Muscle layer of colon (tissue), 2 donors: ENCODE measurements around the gene SIGLEC6.

Source experiments
- H3K27ac ChIP-seq: one replicate; pipeline ENCODE4 v1.7.0; 2013; ENCODE audit warnings: low read depth, mild to moderate bottlenecking, low read length, moderate library complexity
- H3K27me3 ChIP-seq, 2 donors: one replicate each; pipeline ENCODE4 v1.7.0; 2013; ENCODE audit warnings: low read length in 2 of 2, mild to moderate bottlenecking in 2 of 2; ENCODE audit not compliant: insufficient read depth in 2 of 2, control insufficient read depth in 1 of 2
- H3K36me3 ChIP-seq: one replicate; pipeline ENCODE4 v1.7.0; 2013; ENCODE audit warnings: mild to moderate bottlenecking, low read length; ENCODE audit not compliant: insufficient read depth
- H3K4me1 ChIP-seq: one replicate; pipeline ENCODE4 v1.7.0; 2013; ENCODE audit warnings: mild to moderate bottlenecking, low read length; ENCODE audit not compliant: insufficient read depth
- H3K4me3 ChIP-seq, 2 donors: one replicate each; pipeline ENCODE4 v1.7.0; 2013; ENCODE audit warnings: low read length in 2 of 2, low read depth in 1 of 2, mild to moderate bottlenecking in 1 of 2, moderate library complexity in 1 of 2
- H3K9ac ChIP-seq: one replicate; pipeline ENCODE4 v1.7.0; 2013; ENCODE audit warnings: low read length
- H3K9me3 ChIP-seq: one replicate; pipeline ENCODE4 v1.7.0; 2013; ENCODE audit warnings: mild to moderate bottlenecking, low read length
- donor health status: abdominal sarcoma.
- donor health status: Adenocarcinoma of cecum.

The SIGLEC6 gene

GRCh38 chr19:51525651-51526050 lies 5.8 kb downstream of the SIGLEC6 start:
- Histone ChIP-seq H3K27me3 (peaks cover 0 to 3% of the 10 kb centered on the region in 2 donors), H3K9ac (no peak overlapping the region), H3K9me3 (no peaks in the 10 kb centered on the region)

DNA sequence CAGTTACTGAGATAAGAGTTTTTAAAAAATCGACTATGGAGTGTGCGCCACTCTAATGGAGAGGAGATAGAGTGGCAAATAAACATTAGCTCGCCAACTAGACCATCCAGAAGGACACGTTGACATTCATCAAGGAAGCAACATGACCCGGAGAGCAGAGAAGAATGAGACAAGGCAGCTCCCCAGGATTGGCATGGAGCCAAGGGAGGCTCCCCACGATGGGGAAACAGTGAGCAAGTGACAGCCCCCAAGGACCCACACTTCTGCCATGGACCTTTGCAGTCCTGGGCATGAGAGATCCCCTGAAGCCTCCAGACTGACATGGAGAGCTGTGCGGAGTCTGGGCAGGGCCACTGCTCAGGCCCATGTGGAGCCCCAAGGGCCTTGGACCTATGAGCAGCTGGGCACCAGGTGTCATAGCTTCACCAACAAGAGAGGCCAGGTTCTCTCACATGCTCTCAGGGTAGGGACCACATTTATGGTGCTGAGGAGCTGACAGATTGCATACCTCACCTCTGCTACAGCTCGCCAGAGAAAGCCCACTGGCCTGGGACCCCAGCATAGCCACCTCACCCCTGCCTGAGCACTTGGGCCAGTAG lies 6.7 kb downstream of the SIGLEC6 start:
- H3K36me3 ChIP-seq, result no peaks in the 10 kb centered on the region
- no peaks in the 10 kb centered on the region for H3K9me3 ChIP-seq
- H3K9ac ChIP-seq, result no peak overlapping the region
- no peak overlapping the region for H3K4me3 ChIP-seq
- peaks cover 0 to 3% of the 10 kb centered on the region in 2 donors for H3K27me3 ChIP-seq
- no peak overlapping the region for H3K27ac ChIP-seq
- no peaks in the 10 kb centered on the region for H3K4me1 ChIP-seq

More at GRCh38 chr19:51525651-51526050, 5.8 kb downstream of the SIGLEC6 start:
- no peak overlapping the region for H3K27ac ChIP-seq
- H3K4me3 ChIP-seq, result no peak overlapping the region
- no peaks in the 10 kb centered on the region for H3K4me1 ChIP-seq
- H3K36me3 ChIP-seq, result no peaks in the 10 kb centered on the region

DNA sequence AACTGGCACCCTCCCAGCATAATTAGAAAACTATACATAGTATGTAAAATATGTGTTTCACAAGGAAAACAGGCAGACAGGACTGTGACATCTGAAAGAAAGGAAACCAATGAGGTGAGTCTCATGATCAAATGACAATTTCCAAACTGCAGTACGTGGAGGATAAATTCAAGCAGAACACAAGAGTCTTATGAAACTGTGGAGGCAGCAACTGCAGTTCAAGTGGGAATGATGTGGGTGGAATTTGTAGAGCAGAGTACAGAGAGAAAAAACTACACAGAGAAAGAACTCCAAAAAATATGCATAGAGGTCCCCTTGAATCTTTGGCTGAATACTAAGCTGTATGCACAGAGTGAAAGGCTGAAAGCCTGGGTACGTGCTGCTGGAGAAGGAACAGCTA lies 9.7 kb downstream of the SIGLEC6 start:
- Histone ChIP-seq H3K4me3 (no peak overlapping the region), H3K27me3 (no peaks in the 10 kb centered on the region), H3K4me1 (no peaks in the 10 kb centered on the region), H3K9me3 (no peaks in the 10 kb centered on the region), H3K36me3 (no peaks in the 10 kb centered on the region), H3K9ac (no peak overlapping the region), H3K27ac (no peak overlapping the region)

DNA sequence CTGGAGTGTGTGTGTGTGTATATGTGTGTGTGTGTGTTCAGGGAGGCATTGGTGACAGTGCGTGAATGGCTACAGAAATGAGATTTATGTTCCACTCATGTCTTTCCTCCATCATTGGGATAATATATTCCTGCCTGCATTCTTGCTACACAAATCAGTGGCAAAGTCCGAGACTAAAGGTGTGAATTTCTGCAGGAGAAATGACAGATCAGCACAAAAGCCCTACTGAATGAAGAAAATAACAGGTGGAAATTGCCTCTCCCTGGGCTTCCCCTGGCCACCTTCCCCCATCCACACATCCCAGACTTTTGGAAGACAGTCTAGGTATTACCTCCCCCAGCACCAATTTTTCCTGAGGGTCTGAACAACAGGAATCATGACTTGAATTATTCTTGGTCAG lies 10.1 kb downstream of the SIGLEC6 start:
- no peaks in the 10 kb centered on the region for H3K36me3 ChIP-seq
- H3K4me1 ChIP-seq, result no peaks in the 10 kb centered on the region
- no peak overlapping the region for H3K4me3 ChIP-seq
- H3K9ac ChIP-seq, result no peak overlapping the region
- no peaks in the 10 kb centered on the region for H3K9me3 ChIP-seq
- no peak overlapping the region for H3K27ac ChIP-seq
- no peaks in the 10 kb centered on the region for H3K27me3 ChIP-seq

GRCh38 chr19:51520728-51521127 lies 10.7 kb downstream of the SIGLEC6 start:
- no peaks in the 10 kb centered on the region for H3K36me3 ChIP-seq
- no peaks in the 10 kb centered on the region for H3K9me3 ChIP-seq
- no peak overlapping the region for H3K9ac ChIP-seq
- no peak overlapping the region for H3K27ac ChIP-seq
- H3K4me1 ChIP-seq, result no peaks in the 10 kb centered on the region
- H3K4me3 ChIP-seq, result no peak overlapping the region
- H3K27me3 ChIP-seq, result no peaks in the 10 kb centered on the region

DNA sequence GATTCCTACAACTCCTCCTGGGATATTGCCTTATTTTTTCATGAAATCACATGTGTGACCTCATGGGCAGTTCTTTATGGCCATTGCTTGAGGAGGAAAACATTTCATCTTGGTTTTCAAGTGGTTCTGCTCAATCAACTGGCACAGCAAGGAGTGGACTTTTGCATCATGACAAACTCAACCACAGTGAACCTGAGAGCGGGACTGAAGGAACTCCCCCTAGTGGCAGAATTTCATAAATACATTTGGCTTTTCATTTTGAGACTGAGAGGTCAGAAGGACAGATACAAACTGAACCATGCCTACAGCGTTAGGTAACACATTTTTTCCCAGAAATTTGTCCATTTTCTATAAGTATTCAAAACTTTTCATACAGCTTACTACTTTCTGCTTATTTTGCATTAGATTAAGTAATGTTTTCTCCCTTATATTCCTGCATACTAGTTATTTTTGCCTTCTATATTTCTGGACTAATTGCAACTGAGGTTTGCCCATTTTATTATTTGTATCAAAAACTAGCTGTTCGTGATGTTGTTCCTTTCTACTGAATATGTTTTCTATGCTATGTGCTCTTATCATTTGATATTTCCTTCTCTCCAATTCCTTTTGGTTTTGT lies 16.5 kb downstream of the SIGLEC6 start:
- no peaks in the 10 kb centered on the region for H3K27me3 ChIP-seq
- no peak overlapping the region for H3K4me3 ChIP-seq
- no peak overlapping the region for H3K9ac ChIP-seq
- no peaks in the 10 kb centered on the region for H3K9me3 ChIP-seq
- H3K27ac ChIP-seq, result no peak overlapping the region
- H3K4me1 ChIP-seq, result no peaks in the 10 kb centered on the region
- H3K36me3 ChIP-seq, result no peaks in the 10 kb centered on the region

GRCh38 chr19:51513968-51514367 lies 17.5 kb downstream of the SIGLEC6 start:
- Histone ChIP-seq H3K4me3 (no peak overlapping the region), H3K27ac (no peak overlapping the region), H3K9me3 (no peaks in the 10 kb centered on the region), H3K27me3 (peaks cover 0 to 4% of the 10 kb centered on the region in 2 donors), H3K9ac (no peak overlapping the region), H3K36me3 (no peaks in the 10 kb centered on the region), H3K4me1 (no peaks in the 10 kb centered on the region)

GRCh38 chr19:51511353-51511752 lies 20.1 kb downstream of the SIGLEC6 start:
- H3K4me3 ChIP-seq, result no peak overlapping the region
- no peaks in the 10 kb centered on the region for H3K36me3 ChIP-seq
- no peaks in the 10 kb centered on the region for H3K4me1 ChIP-seq
- peaks cover 0 to 9% of the 10 kb centered on the region in 2 donors for H3K27me3 ChIP-seq
- no peak overlapping the region for H3K27ac ChIP-seq
- H3K9ac ChIP-seq, result no peak overlapping the region
- H3K9me3 ChIP-seq, result no peaks in the 10 kb centered on the region

GRCh38 chr19:51509823-51510660 lies 21.4 kb downstream of the SIGLEC6 start:
- Histone ChIP-seq H3K27ac (no peak overlapping the region), H3K9me3 (no peaks in the 10 kb centered on the region), H3K4me3 (no peak overlapping the region), H3K36me3 (no peaks in the 10 kb centered on the region), H3K4me1 (no peaks in the 10 kb centered on the region), H3K9ac (no peak overlapping the region), H3K27me3 (peaks cover 0 to 9% of the 10 kb centered on the region in 2 donors)

GRCh38 chr19:51508059-51508733 lies 23.3 kb downstream of the SIGLEC6 start:
- H3K9ac ChIP-seq, result no peak overlapping the region
- H3K9me3 ChIP-seq, result no peaks in the 10 kb centered on the region
- H3K27me3 ChIP-seq, result peaks cover 0 to 9% of the 10 kb centered on the region in 2 donors
- no peaks in the 10 kb centered on the region for H3K4me1 ChIP-seq
- H3K27ac ChIP-seq, result no peak overlapping the region
- H3K4me3 ChIP-seq, result no peak overlapping the region
- no peaks in the 10 kb centered on the region for H3K36me3 ChIP-seq

- Histone ChIP-seq H3K4me3 (no peak overlapping the region), H3K9me3 (no peaks in the 10 kb centered on the region), H3K4me1 (no peaks in the 10 kb centered on the region), H3K27ac (no peak overlapping the region), H3K36me3 (no peaks in the 10 kb centered on the region), H3K9ac (no peak overlapping the region), H3K27me3 (peaks cover 0 to 9% of the 10 kb centered on the region in 2 donors)
Measured at GRCh38 chr19:51507640-51508058, 23.8 kb downstream of the SIGLEC6 start.
